ENCODE results near the gene C2orf68.
"Not testable (repeated sequence)": the region's sequence is repeated elsewhere in the genome, so short reads cannot be mapped to it uniquely, and the experiment has no call there.

The C2orf68 gene

DNA sequence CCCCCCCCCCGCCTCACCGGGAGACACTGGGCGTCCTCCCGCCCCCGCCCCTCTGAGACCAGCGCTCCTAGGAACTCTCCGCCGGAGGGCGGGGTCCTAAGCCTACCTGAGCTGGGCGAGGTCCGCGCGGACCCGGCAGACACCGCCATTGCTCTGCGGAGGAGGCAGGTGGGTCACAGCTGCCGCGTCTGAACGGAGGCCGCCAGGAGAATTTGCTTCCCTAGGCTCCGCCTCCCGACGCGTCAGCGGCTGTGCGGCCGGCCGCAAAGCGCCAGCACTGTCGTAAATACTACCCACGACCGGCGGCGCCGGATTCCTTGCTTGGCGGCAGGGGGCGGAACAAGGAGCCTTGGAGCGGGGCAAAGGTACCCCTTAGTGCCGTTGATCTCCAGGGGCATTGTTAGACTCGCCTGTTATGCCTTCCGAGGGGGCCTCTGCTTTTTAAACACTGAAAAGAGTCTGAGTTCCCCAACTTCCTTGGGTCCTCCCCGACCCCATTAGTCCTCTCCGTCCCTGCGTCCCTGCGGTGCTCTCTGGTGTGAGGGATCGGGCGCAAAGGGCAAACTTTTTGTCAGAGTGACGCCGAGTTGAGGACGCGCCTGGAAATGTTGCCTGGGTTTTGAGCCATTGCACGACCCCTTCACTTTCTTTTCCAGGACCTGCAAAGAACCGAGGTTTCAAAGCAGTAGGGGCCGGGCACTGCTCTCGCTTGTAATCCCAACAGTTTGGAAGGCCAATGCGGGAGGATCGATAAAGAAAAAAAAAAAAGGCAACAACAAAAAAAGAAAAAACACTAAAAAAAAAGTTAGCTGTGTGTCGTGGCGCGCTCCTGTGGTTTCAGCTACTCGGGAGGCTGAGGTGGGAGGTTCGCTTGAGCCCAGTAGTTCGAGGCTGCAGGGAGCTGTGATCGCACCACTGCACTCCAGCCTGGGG lies 50.3 kb downstream of the C2orf68 start, which contains the start of gene GGCX:
GGCX (minus strand) TSS at position 214 of the 933 bp plus-strand sequence; CDS start at position 149, 65 bp downstream.
- peaks cover 25% of the 10 kb centered on the region for H3K79me2 ChIP-seq (ENCODE audit: insufficient read depth, low read length)
- H3K4me3 ChIP-seq (ENCODE audit: insufficient read depth, low read length, poor library complexity, severe bottlenecking), result peak within 1 kb of the TSS; percentile 74
- peak within 1 kb of the TSS; percentile 58 for H3K27ac ChIP-seq (ENCODE audit: low read depth, low read length)
- H4K20me1 ChIP-seq (ENCODE audit: low read depth, low read length), result no peaks in the 10 kb centered on the region
- peak within 1 kb of the TSS; percentile 87 for H3K4me2 ChIP-seq (ENCODE audit: low read depth, low read length, poor library complexity, severe bottlenecking)
- H3K9ac ChIP-seq (ENCODE audit: low read length), result peak within 1 kb of the TSS; percentile 69
- H3F3A ChIP-seq (ENCODE audit: insufficient read depth), result 0 out of 2 replicates have a peak, but pooled peaks cover 5% of the 10 kb centered on the region
- no peaks in the 10 kb centered on the region for H3K9me2 ChIP-seq (replicated peaks; ENCODE audit: insufficient read depth, low read length)
- H3K36me3 ChIP-seq (ENCODE audit: low read length), result no peaks in the 10 kb centered on the region; the same call in 1 of the 2 replicates
- H3K9me3 ChIP-seq (ENCODE audit: insufficient read depth, low read length), result no peaks in the 10 kb centered on the region
- H3K27me3 ChIP-seq (ENCODE audit: low read length), result no peaks in the 10 kb centered on the region
- peak within 1 kb of the TSS; percentile 83 for H2AFZ ChIP-seq (ENCODE audit: low read depth, low read length, severe bottlenecking)
- TF ChIP-seq, protein P1, sequence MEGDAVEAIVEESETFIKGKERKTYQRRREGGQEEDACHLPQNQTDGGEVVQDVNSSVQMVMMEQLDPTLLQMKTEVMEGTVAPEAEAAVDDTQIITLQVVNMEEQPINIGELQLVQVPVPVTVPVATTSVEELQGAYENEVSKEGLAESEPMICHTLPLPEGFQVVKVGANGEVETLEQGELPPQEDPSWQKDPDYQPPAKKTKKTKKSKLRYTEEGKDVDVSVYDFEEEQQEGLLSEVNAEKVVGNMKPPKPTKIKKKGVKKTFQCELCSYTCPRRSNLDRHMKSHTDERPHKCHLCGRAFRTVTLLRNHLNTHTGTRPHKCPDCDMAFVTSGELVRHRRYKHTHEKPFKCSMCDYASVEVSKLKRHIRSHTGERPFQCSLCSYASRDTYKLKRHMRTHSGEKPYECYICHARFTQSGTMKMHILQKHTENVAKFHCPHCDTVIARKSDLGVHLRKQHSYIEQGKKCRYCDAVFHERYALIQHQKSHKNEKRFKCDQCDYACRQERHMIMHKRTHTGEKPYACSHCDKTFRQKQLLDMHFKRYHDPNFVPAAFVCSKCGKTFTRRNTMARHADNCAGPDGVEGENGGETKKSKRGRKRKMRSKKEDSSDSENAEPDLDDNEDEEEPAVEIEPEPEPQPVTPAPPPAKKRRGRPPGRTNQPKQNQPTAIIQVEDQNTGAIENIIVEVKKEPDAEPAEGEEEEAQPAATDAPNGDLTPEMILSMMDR (IDR thresholded peaks at IDR 0.05; ENCODE audit: insufficient read depth, low read length, poor library complexity, severe bottlenecking), result no peak
- no peak for TF ChIP-seq EZH2phosphoT487 (conservative IDR thresholded peaks at IDR 0.05; ENCODE audit: low read length)

DNA sequence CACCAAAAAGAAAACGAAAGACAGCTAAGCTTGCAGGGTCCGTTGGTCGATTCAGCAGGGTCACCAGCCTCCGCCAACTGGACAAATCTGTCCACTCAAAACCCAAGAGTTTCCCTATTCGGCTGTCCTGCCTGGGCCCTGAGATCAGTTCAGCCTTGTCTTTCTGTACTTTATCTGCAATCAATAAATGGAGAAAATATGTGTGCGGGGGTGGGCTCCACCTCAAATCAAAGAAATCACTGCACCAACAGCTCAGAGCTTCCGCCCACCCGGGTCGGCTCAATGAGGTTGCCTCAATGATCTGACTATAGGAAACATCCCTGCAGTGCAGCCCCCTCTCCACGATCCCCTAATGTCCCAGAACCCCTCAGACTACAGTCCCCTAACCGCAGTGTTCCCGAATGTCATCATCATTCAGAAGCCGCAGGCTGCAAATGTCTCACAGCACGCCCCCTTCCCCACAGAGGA lies 51.0 kb downstream of the C2orf68 start:
- Histone ChIP-seq H3K9me3 (ENCODE audit: insufficient read depth, low read length) (no peaks in the 10 kb centered on the region), H3K4me3 (ENCODE audit: insufficient read depth, low read length, poor library complexity, severe bottlenecking) (peak overlapping the region; percentile 74), H3K79me2 (ENCODE audit: insufficient read depth, low read length) (peaks cover 25% of the 10 kb centered on the region), H2AFZ (ENCODE audit: low read depth, low read length, severe bottlenecking) (peak overlapping the region; percentile 83), H3F3A (ENCODE audit: insufficient read depth) (0 out of 2 replicates have a peak, but pooled peaks cover 5% of the 10 kb centered on the region), H3K4me2 (ENCODE audit: low read depth, low read length, poor library complexity, severe bottlenecking) (peak overlapping the region; percentile 87), H3K9ac (ENCODE audit: low read length) (peak overlapping the region; percentile 69), H3K36me3 (ENCODE audit: low read length) (no peaks in the 10 kb centered on the region; the same call in 1 of the 2 replicates), H3K27me3 (ENCODE audit: low read length) (no peaks in the 10 kb centered on the region), H4K20me1 (ENCODE audit: low read depth, low read length) (no peaks in the 10 kb centered on the region), H3K27ac (ENCODE audit: low read depth, low read length) (no peak overlapping the region), H3K9me2 (replicated peaks; ENCODE audit: insufficient read depth, low read length) (no peaks in the 10 kb centered on the region)
- TF ChIP-seq, protein P1 (IDR thresholded peaks at IDR 0.05; ENCODE audit: insufficient read depth, low read length, poor library complexity, severe bottlenecking), result no peak
- no peak for TF ChIP-seq EZH2phosphoT487 (conservative IDR thresholded peaks at IDR 0.05; ENCODE audit: low read length)

DNA sequence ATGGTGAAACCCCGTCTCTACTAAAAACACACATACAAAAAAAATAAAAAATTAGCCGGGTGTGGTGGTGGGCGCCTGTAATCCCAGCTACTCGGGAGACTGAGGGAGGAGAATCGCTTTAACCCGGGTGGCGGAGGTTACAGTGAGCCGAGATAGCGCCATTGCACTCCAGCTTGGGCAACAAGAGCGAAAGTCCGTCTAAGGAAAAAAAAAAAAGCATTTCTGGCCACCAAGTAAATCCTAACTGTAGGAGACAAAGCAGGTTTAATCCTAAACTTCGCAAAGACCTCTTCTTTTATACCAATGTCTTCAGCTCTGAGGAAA lies 51.5 kb downstream of the C2orf68 start:
- not testable (repeated sequence) for H3K9me2 ChIP-seq (replicated peaks; ENCODE audit: insufficient read depth, low read length); H3K27ac ChIP-seq (ENCODE audit: low read depth, low read length); H3F3A ChIP-seq (ENCODE audit: insufficient read depth); H3K36me3 ChIP-seq (ENCODE audit: low read length); H3K27me3 ChIP-seq (ENCODE audit: low read length); H2AFZ ChIP-seq (ENCODE audit: low read depth, low read length, severe bottlenecking); H4K20me1 ChIP-seq (ENCODE audit: low read depth, low read length); H3K9me3 ChIP-seq (ENCODE audit: insufficient read depth, low read length)
- H3K79me2 ChIP-seq (ENCODE audit: insufficient read depth, low read length), result peaks cover 25% of the 10 kb centered on the region
- peak overlapping the region; percentile 74 for H3K4me3 ChIP-seq (ENCODE audit: insufficient read depth, low read length, poor library complexity, severe bottlenecking)
- H3K9ac ChIP-seq (ENCODE audit: low read length), result peak overlapping the region; percentile 69
- peak overlapping the region; percentile 87 for H3K4me2 ChIP-seq (ENCODE audit: low read depth, low read length, poor library complexity, severe bottlenecking)

DNA sequence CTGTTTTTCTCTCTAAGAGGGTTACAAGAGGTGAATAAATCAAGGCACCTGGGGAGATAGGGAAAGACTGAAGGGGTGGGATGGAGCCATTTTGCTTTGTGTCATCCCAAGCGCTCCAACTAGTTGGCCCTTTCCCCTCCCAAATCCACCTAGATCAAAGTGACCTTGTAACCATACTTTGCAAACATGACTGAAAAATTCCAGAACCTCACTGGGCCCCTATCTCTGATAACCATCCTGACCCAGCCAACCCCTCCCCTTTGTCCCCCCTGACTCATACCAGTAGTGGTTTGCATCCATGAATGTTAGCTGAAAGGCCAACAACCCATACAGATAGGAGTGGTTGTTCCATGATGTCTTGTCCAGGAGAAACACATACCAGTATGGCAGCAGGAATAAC lies 53.7 kb downstream of the C2orf68 start:
- Histone ChIP-seq H3K9ac (ENCODE audit: low read length) (no peak overlapping the region), H2AFZ (ENCODE audit: low read depth, low read length, severe bottlenecking) (no peak overlapping the region), H3K27ac (ENCODE audit: low read depth, low read length) (no peak overlapping the region), H3K4me3 (ENCODE audit: insufficient read depth, low read length, poor library complexity, severe bottlenecking) (no peak overlapping the region), H3K27me3 (ENCODE audit: low read length) (no peaks in the 10 kb centered on the region), H3K9me2 (replicated peaks; ENCODE audit: insufficient read depth, low read length) (no peaks in the 10 kb centered on the region), H3K4me2 (ENCODE audit: low read depth, low read length, poor library complexity, severe bottlenecking) (no peak overlapping the region), H3K36me3 (ENCODE audit: low read length) (no peaks in the 10 kb centered on the region; the same call in 1 of the 2 replicates), H3K79me2 (ENCODE audit: insufficient read depth, low read length) (peaks cover 25% of the 10 kb centered on the region), H3F3A (ENCODE audit: insufficient read depth) (no peaks in the 10 kb centered on the region), H4K20me1 (ENCODE audit: low read depth, low read length) (no peaks in the 10 kb centered on the region), H3K9me3 (ENCODE audit: insufficient read depth, low read length) (no peaks in the 10 kb centered on the region)
- no peak for TF ChIP-seq EZH2phosphoT487 (conservative IDR thresholded peaks at IDR 0.05; ENCODE audit: low read length)
- TF ChIP-seq, protein P1 (IDR thresholded peaks at IDR 0.05; ENCODE audit: insufficient read depth, low read length, poor library complexity, severe bottlenecking), result no peak

Data from SU-DHL-6 (cell line).